ENCODE measurements around the gene NEUROG3.

Gene NEUROG3, protein sequence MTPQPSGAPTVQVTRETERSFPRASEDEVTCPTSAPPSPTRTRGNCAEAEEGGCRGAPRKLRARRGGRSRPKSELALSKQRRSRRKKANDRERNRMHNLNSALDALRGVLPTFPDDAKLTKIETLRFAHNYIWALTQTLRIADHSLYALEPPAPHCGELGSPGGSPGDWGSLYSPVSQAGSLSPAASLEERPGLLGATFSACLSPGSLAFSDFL

DNA sequence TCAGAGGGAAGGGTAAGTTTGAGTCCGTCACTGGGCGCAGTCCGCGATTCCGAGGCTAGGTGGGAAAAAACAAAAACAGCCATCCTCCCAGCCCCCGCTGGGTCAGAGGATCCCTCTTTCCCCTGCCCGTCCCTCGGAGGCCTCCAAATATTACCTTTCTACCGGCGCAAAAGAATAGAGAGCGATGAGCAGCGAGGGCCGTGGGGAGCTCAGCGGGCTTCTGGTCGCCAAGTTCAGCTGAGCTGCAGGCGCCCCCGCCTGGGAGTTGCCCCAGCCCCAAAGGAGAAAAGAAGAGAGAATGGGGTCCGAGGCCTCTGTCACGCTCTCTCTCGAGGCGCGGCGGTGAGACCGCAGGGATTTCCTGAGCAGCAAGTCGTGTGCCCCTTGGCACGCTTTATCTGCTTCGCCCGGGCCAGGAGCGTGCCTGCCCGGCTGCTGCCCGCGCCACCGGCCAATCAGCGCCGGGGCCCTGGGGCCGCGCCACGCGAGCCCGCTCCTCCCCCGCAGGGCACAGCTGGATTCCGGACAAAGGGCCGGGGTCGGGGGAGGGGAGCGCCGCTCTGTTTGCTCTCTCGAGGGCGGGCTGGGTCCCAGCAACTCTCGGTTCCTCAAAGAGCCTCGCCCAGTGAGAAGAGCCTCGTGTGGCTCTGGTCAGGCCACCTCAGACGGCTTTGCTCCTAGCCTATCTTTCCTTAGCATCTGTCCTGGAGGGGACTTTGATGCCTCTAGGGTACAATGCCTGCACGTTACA, at the start of gene NEUROG3:
NEUROG3 (minus strand) TSS at position 367 of the 751 bp plus-strand sequence. CDS start 379 bp downstream, outside the sequence.
- TF ChIP-seq, protein P1, sequence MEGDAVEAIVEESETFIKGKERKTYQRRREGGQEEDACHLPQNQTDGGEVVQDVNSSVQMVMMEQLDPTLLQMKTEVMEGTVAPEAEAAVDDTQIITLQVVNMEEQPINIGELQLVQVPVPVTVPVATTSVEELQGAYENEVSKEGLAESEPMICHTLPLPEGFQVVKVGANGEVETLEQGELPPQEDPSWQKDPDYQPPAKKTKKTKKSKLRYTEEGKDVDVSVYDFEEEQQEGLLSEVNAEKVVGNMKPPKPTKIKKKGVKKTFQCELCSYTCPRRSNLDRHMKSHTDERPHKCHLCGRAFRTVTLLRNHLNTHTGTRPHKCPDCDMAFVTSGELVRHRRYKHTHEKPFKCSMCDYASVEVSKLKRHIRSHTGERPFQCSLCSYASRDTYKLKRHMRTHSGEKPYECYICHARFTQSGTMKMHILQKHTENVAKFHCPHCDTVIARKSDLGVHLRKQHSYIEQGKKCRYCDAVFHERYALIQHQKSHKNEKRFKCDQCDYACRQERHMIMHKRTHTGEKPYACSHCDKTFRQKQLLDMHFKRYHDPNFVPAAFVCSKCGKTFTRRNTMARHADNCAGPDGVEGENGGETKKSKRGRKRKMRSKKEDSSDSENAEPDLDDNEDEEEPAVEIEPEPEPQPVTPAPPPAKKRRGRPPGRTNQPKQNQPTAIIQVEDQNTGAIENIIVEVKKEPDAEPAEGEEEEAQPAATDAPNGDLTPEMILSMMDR (IDR thresholded peaks at IDR 0.05; ENCODE audit: low read depth, low read length, poor library complexity, severe bottlenecking) = no peak
- TF ChIP-seq EZH2phosphoT487 (IDR thresholded peaks at IDR 0.05; ENCODE audit: borderline replicate concordance, low read length) = no peak
- H3K27me3 ChIP-seq (ENCODE audit: control insufficient read depth, low read length) = peaks cover 35% of the 10 kb centered on the region
- no peak within 1 kb of the TSS for H3K4me2 ChIP-seq (ENCODE audit: low read length)
- H4K20me1 ChIP-seq (ENCODE audit: control insufficient read depth, insufficient read depth, low read depth, low read length) = no peaks in the 10 kb centered on the region
- H3K4me1 ChIP-seq (ENCODE audit: control insufficient read depth, low read length) = no peaks in the 10 kb centered on the region
- H3F3A ChIP-seq (ENCODE audit: control insufficient read depth, insufficient read depth) = no peaks in the 10 kb centered on the region
- no peak within 1 kb of the TSS for H3K27ac ChIP-seq (ENCODE audit: low read depth, low read length)
- H3K4me3 ChIP-seq (ENCODE audit: low read length) = no peak within 1 kb of the TSS
- no peaks in the 10 kb centered on the region for H3K9me2 ChIP-seq (replicated peaks; ENCODE audit: control insufficient read depth, low read length)
- H3K36me3 ChIP-seq (ENCODE audit: control insufficient read depth, low read length) = no peaks in the 10 kb centered on the region
- no peaks in the 10 kb centered on the region for H3K79me2 ChIP-seq (ENCODE audit: control insufficient read depth, low read length)
- no peaks in the 10 kb centered on the region for H3K9me3 ChIP-seq (ENCODE audit: control insufficient read depth, insufficient read depth, low read length)

DNA sequence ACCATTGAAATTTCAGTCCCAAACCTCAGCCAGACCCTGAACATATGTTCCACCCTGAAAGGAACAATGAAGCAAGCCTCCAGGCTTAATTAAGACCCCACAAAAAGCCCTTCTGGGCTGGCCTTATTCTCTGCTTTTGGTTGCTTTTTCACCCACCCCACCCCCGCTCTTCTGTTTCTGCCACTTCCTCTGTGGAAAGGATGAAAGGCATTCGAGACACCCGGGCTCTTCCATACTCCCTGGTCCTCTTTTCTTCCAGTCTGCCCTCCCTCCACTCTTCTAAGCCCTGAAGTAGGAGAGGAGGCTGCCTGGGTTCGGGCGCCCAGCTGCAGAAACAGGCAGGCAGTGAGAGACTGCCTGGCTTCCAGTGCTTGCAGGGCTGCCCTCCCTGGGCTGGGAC, 47.4 kb upstream of the NEUROG3 start:
- Histone ChIP-seq H3K27ac (ENCODE audit: low read depth, low read length) (no peak overlapping the region), H3K36me3 (ENCODE audit: control insufficient read depth, low read length) (no peaks in the 10 kb centered on the region), H3K4me3 (ENCODE audit: low read length) (no peak overlapping the region), H3F3A (ENCODE audit: control insufficient read depth, insufficient read depth) (no peaks in the 10 kb centered on the region), H4K20me1 (ENCODE audit: control insufficient read depth, insufficient read depth, low read depth, low read length) (no peaks in the 10 kb centered on the region), H3K4me1 (ENCODE audit: control insufficient read depth, low read length) (no peaks in the 10 kb centered on the region), H3K27me3 (ENCODE audit: control insufficient read depth, low read length) (no peaks in the 10 kb centered on the region), H3K79me2 (ENCODE audit: control insufficient read depth, low read length) (no peaks in the 10 kb centered on the region), H3K4me2 (ENCODE audit: low read length) (no peak overlapping the region), H3K9me2 (replicated peaks; ENCODE audit: control insufficient read depth, low read length) (no peaks in the 10 kb centered on the region), H3K9me3 (ENCODE audit: control insufficient read depth, insufficient read depth, low read length) (no peaks in the 10 kb centered on the region)
- TF ChIP-seq EZH2phosphoT487 (IDR thresholded peaks at IDR 0.05; ENCODE audit: borderline replicate concordance, low read length) = no peak
- TF ChIP-seq, protein P1 (IDR thresholded peaks at IDR 0.05; ENCODE audit: low read depth, low read length, poor library complexity, severe bottlenecking) = no peak

DNA sequence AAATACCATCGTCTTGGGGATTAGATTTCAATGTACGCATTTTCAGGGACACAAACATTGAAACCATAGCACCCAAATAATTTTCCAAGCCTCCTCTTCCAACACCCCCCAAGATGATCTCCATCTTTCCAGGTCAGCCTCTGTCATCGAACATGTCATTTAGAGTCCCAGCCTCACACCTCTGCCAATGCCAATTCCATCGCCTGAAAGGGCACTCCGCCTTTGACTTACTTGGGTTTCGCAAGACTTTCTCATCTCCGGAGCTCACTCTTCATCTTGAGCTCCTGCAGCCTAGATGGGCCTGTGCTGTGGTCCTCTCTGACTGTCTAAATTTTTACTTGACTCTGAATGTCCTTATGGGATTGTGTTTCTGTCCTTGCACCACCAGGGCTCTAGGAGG, 46.4 kb upstream of the NEUROG3 start:
- Histone ChIP-seq H4K20me1 (ENCODE audit: control insufficient read depth, insufficient read depth, low read depth, low read length) (no peaks in the 10 kb centered on the region), H3K79me2 (ENCODE audit: control insufficient read depth, low read length) (no peaks in the 10 kb centered on the region), H3K27me3 (ENCODE audit: control insufficient read depth, low read length) (no peaks in the 10 kb centered on the region)

More for the DNA sequence above, 46.4 kb upstream of the NEUROG3 start:
- Histone ChIP-seq H3K4me1 (ENCODE audit: control insufficient read depth, low read length) (peaks cover 1% of the 10 kb centered on the region), H3K4me3 (ENCODE audit: low read length) (no peak overlapping the region), H3K9me2 (replicated peaks; ENCODE audit: control insufficient read depth, low read length) (no peaks in the 10 kb centered on the region), H3K36me3 (ENCODE audit: control insufficient read depth, low read length) (no peaks in the 10 kb centered on the region), H3K4me2 (ENCODE audit: low read length) (no peak overlapping the region), H3K9me3 (ENCODE audit: control insufficient read depth, insufficient read depth, low read length) (no peaks in the 10 kb centered on the region), H3K27ac (ENCODE audit: low read depth, low read length) (no peak overlapping the region), H3F3A (ENCODE audit: control insufficient read depth, insufficient read depth) (no peaks in the 10 kb centered on the region)
- TF ChIP-seq EZH2phosphoT487 (IDR thresholded peaks at IDR 0.05; ENCODE audit: borderline replicate concordance, low read length) = no peak
- TF ChIP-seq, protein P1 (IDR thresholded peaks at IDR 0.05; ENCODE audit: low read depth, low read length, poor library complexity, severe bottlenecking) = no peak
